ENCODE data around the gene ATG9B. TPM values are rescaled to one million over a fixed set of nuclear protein-coding genes. Genes with fewer than 3 reads are reported as not detected.

Gene ATG9B
- total RNA-seq, 1 donor from 2014 or later: 10.3 TPM

GRCh38 chr7:151017370-151017952 is 6.8 kb downstream of the ATG9B start:
- intact Hi-C loops (cut with micrococcal nuclease): no loop called here

GRCh38 chr7:151016942-151017341 is 7.4 kb downstream of the ATG9B start:
- intact Hi-C loops (cut with micrococcal nuclease): no loop called here

GRCh38 chr7:151016505-151016904 is 7.8 kb downstream of the ATG9B start:
- intact Hi-C loops (cut with micrococcal nuclease): no loop called here

GRCh38 chr7:151015967-151016366 is 8.3 kb downstream of the ATG9B start:
- intact Hi-C loops (cut with micrococcal nuclease): no loop called here

GRCh38 chr7:151014950-151015349 is 9.3 kb downstream of the ATG9B start:
- intact Hi-C loops (cut with micrococcal nuclease): loop anchor here (5.0 kb wide), 3 partner anchors 38 to 327 kb away; partner anchors contain the start of genes CDK5, KCNH2, NUB1 and SLC4A2

GRCh38 chr7:151013733-151014497 is 10.4 kb downstream of the ATG9B start:
- intact Hi-C loops (cut with micrococcal nuclease): loop anchor here (1.0 to 5.0 kb wide), 4 partner anchors 14 to 328 kb away; partner anchors contain the start of genes ABCB8, CDK5, KCNH2 and NUB1

- intact Hi-C loops (cut with micrococcal nuclease): loop anchor here (1.0 to 5.0 kb wide), 4 partner anchors 15 to 329 kb away; partner anchors contain the start of genes ABCB8, CDK5, KCNH2 and NUB1
Observed at GRCh38 chr7:151013356-151013732, 10.9 kb downstream of the ATG9B start.

- intact Hi-C loops (cut with micrococcal nuclease): loop anchor here (1.0 to 5.0 kb wide), 4 partner anchors 15 to 329 kb away; partner anchors contain the start of genes ABCB8, CDK5, KCNH2 and NUB1
Observed at GRCh38 chr7:151012911-151013347, 11.4 kb downstream of the ATG9B start.

GRCh38 chr7:151012031-151012692 is 12.1 kb downstream of the ATG9B start:
- intact Hi-C loops (cut with micrococcal nuclease): loop anchor here (5.0 kb wide), 3 partner anchors 35 to 330 kb away; partner anchors contain the start of genes CDK5, KCNH2, NUB1 and SLC4A2

GRCh38 chr7:151011616-151012015 is 12.7 kb downstream of the ATG9B start:
- intact Hi-C loops (cut with micrococcal nuclease): loop anchor here (5.0 kb wide), 3 partner anchors 34 to 331 kb away; partner anchors contain the start of genes CDK5, KCNH2, NUB1 and SLC4A2

- intact Hi-C loops (cut with micrococcal nuclease): loop anchor here (5.0 kb wide), 3 partner anchors 34 to 331 kb away; partner anchors contain the start of genes CDK5, KCNH2, NUB1 and SLC4A2
Observed at GRCh38 chr7:151011097-151011409, 13.2 kb downstream of the ATG9B start.

- intact Hi-C loops (cut with micrococcal nuclease): loop anchor here (5.0 kb wide), 3 partner anchors 33 to 332 kb away; partner anchors contain the start of genes CDK5, KCNH2, NUB1 and SLC4A2
Observed at GRCh38 chr7:151010307-151011096, 13.8 kb downstream of the ATG9B start.

GRCh38 chr7:151010037-151010306 is 14.3 kb downstream of the ATG9B start:
- intact Hi-C loops (cut with micrococcal nuclease): loop anchor here (5.0 kb wide), 3 partner anchors 33 to 332 kb away; partner anchors contain the start of genes CDK5, KCNH2, NUB1 and SLC4A2

- intact Hi-C loops (cut with micrococcal nuclease): loop anchor here (2.0 to 5.0 kb wide), 4 partner anchors 17 to 333 kb away; partner anchors contain the start of genes CDK5, KCNH2, NUB1 and SLC4A2
Observed at GRCh38 chr7:151009327-151010036, 14.8 kb downstream of the ATG9B start.

- intact Hi-C loops (cut with micrococcal nuclease): loop anchor here (2.0 kb wide), 1 partner anchor 16 kb away; no protein-coding TSS in a partner anchor
Observed at GRCh38 chr7:151008511-151009323, 15.6 kb downstream of the ATG9B start.

GRCh38 chr7:151008143-151008510 is 16.2 kb downstream of the ATG9B start:
- intact Hi-C loops (cut with micrococcal nuclease): loop anchor here (2.0 kb wide), 1 partner anchor 15 kb away; no protein-coding TSS in a partner anchor

GRCh38 chr7:151007469-151007898 is 16.8 kb downstream of the ATG9B start:
- intact Hi-C loops (cut with micrococcal nuclease): no loop called here

GRCh38 chr7:151006590-151007300 is 17.5 kb downstream of the ATG9B start:
- intact Hi-C loops (cut with micrococcal nuclease): no loop called here
